GM19463 (cell line): ENCODE data around the gene GPC3.

ENCODE experiments used
- ATAC-seq: cut with Tn5 transposase; IDR thresholded peaks from one replicate; pipeline ENCODE4 v1.9.1; 2021; ENCODE audit warnings: mild to moderate bottlenecking, moderate library complexity; ENCODE audit not compliant: unreplicated experiment

The GPC3 gene

DNA sequence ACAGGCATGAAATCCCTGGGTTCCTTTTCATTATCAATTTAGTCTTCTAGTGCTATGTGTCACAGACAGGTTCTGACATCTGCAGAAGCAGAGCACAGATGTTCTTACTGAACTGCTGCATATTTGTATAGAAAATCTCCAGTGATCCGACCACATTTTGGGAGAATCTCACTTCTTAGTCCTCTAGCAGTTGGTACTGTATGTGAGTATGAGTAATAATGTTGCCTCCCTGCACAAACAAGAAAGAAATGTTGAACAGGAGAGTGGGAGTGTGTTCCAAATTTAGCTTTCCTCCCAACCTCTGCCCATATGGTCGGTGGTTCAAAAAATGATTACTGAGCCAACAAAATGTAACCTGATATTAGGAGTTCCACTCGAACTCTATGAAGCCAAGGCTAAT, 404.8 kb downstream of the GPC3 start:
- ATAC-seq = no peak

DNA sequence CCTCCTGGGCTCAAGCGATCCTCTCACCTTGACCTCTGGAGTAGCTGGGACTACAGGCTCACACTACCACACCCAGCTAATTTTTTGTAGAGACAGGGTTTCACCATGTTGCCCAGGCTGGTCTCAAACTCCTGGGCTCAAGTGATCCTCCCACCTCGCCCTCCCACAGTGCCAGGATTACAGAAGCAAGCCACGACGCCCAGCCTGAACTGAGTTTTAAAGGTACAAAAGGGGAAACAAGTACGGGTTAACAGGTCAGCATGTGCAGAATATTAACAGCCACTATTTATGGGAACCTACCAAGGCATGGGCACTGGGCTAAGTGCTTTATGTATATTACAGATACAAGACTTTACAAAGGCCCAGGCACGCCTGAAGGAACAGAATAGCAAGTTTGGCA, 405.8 kb downstream of the GPC3 start:
- no peak for ATAC-seq

DNA sequence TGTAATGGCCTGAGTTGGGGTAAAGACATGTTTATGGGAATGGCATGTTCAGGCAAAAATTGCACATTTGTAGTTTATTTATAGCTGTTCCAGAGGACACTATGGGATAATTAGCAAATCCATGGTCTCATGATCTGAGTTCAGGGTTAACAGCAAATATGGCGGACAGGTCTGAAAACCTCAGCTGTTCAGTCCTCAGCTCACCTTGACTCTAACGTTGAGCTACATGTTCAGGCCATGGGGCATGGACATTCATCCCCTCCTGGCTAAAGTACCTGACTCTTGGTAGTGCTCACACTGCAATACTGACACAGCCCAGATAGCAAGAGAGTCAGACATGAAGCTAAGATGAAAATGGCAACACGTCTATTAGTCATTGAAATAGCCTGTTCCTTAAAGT, 408.5 kb downstream of the GPC3 start:
- ATAC-seq = no peak

DNA sequence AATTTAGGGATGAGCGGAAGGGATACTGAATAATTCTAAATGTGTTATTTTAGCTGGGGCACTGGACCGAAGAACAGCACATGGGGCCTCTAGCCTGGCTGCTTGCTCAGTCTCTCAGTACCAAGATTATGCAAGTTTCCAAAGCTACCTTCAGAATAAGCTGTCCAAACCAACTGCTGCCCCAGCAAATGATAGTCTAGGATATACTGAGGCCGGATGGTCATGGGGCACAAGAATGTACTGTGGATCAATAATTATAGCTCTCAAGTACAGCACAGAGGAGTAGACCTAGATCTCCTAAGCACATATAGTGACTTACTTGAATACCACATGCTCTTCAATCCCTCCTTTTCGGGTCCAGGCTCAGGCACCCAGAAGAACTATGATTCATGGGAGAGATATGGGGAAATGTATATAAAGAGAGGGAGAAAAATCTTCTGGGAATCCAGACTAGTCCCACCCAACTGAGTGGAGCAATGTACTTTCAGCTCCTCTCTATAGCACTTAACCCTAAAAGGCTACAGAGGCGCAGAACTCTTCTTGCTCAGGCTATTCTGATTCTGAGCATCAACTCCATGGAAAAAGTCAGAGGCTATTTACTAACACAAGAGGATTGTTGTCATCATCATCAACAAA, 409.8 kb downstream of the GPC3 start:
- ATAC-seq = no peak

DNA sequence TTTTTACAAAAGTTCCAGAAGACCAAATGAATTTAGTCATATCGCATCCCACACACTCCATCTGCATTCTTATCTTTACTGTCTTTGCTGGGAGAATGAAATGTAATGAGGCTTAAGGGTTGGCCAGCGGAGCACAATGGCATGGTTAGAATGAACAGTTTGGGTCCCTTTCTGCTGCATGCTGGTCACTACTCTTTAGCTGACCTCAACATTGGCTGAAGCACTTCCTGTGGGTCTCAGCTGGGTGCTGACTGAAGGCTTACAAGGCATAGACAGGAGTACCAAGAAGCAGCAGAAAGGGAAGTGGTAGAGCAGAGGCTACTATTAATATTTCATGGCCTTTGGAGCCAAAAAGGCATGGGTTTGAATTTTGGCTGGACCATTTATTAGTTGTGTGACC, 410.7 kb downstream of the GPC3 start:
- ATAC-seq = no peak

DNA sequence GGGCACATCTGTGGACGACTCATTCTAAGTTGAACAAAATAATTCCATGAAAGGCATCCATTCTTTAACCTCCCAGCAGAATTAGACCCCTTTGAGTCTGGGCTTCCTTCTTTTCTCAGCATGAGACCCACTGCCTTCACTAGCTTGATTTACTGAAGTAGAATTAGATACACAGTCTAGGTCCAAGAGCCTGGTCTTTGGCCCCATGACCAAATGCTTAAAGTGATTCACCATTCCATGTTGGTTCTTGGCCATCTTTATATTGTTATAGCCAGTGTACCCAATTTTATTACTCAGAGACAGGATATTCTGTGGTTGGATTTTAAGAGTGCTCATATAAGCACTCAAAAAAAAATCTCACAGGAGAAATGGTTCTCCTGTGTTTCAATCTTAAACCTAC, 414.8 kb downstream of the GPC3 start:
- no peak for ATAC-seq

DNA sequence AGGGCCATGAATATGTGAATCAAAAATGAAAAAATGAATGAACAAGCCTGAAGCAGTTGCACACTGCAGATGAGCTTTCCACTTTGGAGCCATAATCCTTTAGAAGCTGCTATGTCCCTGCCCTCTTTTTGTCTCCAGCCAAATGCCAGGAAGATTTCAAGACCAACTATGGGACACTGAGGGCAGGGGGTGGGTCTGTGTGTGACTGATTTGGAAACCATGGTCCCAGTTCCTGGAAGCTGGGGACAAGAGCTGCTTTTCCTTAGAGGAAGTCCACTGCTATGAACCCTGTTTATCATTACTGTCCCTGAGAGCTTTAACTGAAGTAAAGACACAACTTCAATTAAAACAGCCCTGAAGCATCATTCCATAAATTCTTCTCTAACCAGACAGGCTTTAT, 416.2 kb downstream of the GPC3 start:
- no peak for ATAC-seq

DNA sequence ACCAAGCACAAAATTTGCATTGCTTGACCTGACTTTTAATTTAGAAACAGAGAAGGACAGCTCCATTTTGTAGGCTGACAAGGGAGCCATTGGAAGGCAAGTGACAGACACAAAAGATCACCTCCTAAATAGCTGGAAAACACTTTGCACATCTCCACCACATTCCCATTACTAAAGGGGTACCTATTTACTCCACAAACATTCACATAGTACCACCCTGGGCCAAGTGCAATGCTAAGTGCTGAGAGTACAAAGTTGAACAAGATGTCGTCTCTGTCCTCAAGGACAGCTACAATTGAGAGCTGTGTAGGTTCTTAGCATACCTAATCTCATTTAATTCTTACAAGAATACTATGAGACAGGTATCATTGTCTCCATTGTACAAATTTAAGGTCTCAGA, 417.3 kb downstream of the GPC3 start:
- no peak for ATAC-seq

DNA sequence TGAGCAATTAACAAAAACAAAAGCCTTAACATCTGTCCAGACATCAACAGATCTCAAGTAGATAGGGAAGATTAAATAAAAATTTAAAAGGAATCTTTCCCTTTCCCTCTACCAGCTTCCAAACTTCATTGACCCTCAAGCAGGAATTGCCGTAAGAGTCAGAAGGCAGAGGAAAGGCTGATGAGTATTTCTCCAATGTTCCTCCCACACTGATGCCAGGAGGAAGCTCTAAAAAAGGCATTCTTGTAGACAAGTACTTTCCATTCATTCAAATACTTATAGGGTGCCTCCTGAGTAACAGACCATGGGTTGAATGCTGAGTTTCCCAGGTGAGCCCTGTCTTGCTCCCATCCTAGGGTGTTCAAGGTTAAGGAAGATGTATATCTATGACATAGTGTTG, 418.5 kb downstream of the GPC3 start:
- ATAC-seq = no peak

DNA sequence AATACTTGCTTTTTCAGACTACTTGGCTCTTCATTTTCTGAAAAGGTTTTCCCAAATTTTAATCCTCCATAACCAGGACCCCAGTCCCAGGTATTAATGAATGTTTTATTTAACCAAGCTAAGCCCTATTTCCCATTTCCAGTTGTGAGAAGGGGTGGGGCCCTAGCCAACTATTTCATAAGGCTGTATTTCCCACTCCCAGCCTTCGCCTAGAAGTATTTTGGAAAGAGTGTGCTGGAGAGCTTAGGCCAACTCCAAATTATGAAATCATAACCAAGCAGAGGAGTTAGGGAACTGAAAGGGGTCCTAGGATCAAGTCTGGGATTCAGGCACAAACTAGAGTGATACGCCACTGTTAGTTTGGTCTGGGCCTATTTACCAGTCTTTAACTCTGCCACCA, 421.7 kb downstream of the GPC3 start:
- ATAC-seq = no peak

DNA sequence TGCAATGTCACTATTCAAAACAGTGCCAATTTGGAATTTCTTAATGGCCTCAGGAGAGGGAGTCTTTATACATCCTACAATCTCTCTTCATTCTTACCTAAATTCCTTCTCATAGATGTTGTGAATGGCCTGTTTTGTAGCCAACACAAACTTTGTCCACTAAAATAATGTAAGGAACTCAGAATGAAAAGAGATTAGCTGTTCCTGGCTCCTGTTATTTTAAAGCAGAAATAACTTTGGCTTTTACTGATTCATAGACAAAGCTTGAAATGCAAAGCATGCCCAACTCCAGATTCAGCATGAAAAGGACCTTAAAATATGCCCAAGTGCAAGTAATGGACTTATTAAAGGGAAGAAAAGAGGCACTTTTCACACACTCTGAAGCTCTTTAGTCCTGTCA, 424.1 kb downstream of the GPC3 start:
- no peak for ATAC-seq

DNA sequence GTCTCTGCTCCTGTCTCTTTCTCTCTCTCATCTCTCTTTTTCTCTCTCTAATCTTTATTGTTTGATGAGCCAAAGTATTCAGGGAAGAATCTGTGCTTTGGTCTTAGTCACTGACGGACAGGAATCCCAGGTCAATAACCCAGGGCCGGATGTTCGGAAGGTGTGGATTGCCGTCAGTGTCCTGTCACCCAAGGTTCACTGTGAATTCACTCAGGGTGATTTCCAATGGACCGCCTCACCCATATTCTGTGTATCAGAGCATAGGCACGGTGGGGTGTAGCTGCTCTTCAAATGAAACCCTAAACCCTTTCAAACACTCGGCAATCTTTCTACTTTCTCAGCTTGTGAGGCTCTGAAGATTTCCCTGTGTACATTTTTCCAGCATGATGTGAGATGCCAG, 425.5 kb downstream of the GPC3 start:
- no peak for ATAC-seq

DNA sequence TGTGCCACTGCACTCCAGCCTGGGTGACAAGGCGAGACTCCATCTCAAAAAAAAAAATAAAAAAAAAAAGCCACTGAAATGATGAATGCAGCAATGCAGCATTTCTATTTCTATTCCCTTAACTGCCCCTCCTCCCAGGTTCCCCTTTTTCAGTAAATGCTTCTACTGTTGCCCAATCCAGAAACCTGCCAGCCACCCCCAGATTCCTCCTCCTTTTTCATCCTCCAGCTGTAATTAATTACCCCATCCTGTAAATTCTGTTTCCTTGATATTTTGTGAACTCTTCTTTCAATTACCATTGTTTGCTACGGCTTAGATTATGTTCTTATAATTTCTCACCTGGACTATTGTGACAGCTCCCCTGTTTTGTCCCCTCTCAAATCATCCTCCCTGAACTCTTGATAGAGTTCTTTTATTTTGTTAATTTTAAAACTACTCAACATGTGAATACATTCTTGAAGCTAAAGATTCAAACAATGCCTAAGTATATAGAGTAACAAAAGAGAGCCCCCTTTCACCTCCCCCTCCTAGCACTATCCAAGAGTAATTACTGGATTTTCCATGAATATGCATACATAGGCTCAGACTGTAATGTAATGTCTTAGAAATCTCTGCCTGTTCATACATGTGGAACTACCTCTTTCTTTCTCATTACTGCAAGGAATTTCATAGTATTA, 429.5 kb downstream of the GPC3 start:
- no peak for ATAC-seq

DNA sequence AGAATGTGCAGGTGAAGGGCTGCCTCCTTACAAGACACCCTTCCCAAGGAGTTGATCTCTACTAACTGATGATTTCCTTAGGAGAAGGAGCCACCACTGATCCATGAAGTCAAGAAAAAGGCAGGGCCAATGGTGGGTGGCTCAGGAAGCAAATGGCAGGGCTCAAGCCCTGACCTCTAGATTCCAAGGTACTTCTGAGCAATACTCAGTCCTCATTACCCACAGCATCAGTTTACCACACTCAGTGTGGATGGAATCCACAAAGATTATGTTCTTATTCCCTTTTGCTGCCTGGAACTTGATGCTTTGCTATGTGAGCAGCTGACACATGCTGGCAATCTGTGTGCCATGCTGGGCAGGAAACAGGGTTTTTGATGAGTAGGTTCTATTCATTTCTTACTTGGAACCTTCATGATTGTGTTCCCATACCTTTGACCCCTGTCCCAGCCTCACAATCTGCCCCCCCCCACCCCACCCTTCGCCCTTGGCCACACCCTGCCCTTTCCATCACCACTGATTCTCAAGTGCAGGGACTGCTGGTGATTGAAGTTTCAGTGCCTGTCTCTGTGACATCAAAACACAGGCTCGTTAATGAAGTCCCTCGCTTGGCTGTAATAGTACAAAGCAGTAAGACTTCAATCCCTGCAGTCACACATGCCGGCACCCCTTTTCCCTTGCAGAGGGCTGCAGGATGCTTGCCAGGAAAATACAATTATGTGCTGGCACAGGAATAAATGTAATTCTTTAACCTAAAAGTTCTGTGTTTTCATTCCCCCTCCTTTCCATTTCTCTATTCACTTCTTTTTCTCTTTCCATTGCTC, 434.5 kb downstream of the GPC3 start:
- no peak for ATAC-seq

DNA sequence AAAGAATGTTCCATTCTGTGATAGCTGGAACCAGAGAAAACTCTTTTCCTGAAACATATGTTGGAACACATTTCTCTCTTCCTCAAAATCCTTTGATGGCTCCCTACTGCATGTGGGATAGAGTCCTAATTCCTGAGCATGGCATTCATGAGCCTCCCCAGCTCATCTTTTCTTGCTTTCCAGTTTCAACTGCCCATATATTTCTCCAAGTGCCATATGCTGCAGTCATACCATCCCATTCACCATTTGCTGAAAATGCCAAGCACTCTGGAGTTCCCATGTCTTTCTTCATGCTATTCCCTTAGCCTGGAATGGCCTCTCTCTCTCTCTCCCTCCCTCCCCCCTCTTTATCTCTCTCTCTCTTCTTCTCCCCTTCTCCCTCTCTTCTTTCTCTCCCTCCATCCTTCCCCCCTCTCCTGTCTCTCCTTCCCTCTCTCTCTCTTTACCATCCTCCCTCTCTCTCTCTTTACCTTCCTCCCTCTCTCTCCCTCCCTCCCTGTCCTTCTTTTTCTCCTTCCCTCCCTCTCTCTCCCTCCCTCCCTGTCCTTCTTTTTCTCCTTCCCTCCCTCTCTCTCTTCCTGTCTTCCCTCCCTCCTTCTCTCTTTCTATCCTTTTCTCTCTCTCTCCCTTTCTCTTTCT, 436.0 kb downstream of the GPC3 start:
- ATAC-seq = no peak

DNA sequence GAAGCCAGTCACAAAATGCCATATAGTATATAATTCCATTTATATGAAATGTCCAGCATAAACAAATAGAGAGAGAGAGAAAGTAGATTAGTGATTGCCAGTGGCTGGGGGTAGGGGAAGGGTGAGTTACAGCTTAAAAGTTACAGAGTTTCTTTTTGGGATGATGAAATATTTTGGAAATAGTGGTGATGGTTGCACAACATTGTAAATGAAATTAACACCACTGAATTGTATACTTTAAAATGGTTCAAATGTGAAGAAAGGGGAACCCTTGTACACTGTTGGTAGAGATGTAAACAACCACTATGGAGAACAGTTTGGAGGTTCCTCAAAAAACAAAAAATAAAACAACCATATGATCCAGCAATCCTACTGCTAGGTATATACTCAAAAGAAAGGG, 439.0 kb downstream of the GPC3 start:
- ATAC-seq = no peak

DNA sequence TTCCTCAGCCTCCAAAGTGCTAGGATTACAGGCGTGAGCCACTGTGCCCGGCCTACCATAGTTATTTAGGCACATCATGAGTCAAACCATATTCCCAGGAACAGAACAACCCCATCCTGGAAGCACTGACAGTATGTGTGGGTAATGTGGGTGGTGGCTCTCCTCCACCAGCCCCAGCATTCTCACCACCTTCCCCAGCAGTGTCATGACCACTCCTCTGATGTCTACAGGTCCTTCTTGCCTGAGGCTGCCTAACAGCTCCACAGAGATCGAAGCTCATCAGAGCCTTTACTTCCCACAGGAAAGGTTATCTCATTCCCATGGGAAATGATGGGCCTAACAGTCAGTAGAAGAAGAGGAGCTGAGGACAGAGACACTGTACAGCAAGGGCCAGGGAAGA, 440.6 kb downstream of the GPC3 start:
- no peak for ATAC-seq

DNA sequence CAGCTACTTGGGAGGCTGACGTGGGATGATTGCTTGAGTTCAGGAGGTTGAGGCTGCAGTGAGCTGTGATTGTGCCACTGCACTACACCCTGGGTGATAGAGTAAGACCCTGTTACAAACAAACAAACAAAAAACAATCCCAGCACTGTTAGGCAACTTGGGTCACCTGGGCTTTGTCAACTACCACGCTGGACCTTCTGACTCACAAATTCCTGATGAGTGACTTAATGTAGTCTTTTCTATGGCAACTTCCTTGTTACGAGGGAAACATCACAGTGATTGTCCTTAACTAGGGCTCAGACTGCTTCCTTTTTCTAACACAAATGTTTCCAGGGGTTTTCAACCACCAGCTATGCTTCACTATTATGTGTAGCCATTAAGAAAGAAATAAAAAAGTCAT, 441.3 kb downstream of the GPC3 start:
- no peak for ATAC-seq

DNA sequence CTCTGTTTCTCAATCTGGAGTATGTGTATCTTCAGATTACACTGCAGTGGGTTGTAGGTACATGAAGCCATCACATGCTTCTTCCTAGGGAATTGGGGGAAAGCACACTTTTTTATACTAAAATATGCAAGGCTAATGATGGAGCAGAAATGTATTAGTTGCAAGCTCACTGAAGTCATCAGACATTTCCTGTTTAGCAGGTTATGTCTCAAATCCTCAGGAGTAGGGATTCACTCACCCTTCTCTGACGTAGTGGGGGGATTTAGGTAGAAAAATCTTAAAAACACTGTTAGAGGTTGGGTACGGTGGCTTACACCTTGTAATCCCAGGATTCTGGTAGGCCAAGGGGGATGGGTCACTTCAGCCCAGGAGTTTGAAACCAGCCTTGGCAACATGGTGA, 441.7 kb downstream of the GPC3 start:
- no peak for ATAC-seq

DNA sequence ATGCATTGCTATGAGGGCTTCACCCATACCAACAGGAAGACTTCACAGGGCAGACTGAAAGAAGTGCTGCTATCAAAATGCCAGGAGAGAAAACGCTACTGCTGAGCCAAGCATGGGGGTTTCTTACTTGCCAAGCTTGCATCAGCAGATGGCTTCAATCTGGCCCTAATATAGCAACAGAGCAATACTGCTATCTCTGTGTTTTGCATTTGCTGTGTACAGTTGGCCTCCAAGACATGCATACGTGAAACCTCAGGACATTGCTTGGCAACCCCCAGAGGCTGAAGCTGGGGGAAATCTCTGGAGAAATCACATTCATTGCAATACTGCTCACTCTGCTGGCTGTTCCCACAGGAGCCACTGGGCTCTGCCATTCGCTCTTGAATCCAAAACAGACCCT, 442.9 kb downstream of the GPC3 start:
- ATAC-seq = no peak

DNA sequence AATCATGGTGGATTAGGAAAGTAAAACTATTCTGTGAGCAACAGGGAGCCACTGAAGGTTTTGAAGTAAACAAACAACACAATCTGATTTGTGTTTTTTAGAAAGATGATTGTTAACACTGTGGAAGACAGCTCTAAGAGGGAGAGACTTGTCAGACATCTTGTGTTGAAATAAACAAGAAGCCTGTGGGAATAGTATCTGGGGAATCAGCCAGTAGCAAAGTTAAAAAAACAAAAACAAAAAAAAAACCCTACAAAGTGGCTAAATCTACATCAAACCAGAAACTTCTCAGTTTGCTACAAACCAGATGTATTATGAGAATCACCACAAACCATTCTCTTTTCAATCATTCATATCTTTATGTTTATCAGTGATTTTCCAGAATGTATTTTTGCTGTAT, 444.4 kb downstream of the GPC3 start:
- no peak for ATAC-seq

DNA sequence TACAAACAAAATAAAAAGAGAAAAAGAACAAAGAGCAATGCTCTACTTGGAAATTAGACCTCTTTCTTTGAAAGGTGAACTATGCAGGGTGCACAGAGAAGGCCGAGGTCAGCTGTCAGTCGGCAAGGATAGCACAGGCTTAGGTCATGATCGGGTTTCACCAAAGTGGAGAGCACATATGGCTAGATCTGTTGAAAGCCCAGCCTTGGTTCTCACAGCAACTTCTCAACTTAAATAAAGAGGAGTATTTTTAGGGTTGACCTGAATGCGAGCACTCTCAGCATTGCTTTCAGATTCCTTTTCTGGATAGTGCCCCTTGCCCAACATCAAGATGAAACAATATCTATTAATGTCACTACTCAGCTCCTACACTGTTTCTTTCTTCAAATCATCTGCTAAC, 447.2 kb downstream of the GPC3 start:
- ATAC-seq = no peak
